B cell (primary cell): ENCODE data around the gene TLL1. TPM values are rescaled to one million over a fixed set of nuclear protein-coding genes. Genes with fewer than 3 reads are reported as not detected.

ENCODE experiments used
- ATAC-seq: fragments of 200-7000 bp; cut with Tn5 transposase; one replicate; pipeline ENCODE4 v1.10.0; 2021; ENCODE audit warnings: low read depth, mild to moderate bottlenecking, moderate number of reproducible peaks, moderate library complexity
- CTCF ChIA-PET: fragments of 350-600 bp; sonication (Branson Sonifier 250); formaldehyde crosslinking; loops from one replicate; lab custom pipeline; 2021; ENCODE audit warnings: antibody characterized with exemption, inconsistent platforms; lab: Charles Lee
- POLR2A ChIA-PET: fragments of 350-600 bp; sonication (Branson Sonifier 250); formaldehyde crosslinking; loops from one replicate; lab custom pipeline; 2021; ENCODE audit warnings: antibody characterized with exemption; lab: Charles Lee
- DNase-seq: peaks from one replicate; pipeline ENCODE4 v3.0.0; 2013
- H2AFZ ChIP-seq: 2 replicates; pipeline ENCODE4 v1.6.1; 2012; ENCODE audit warnings: mild to moderate bottlenecking, low read depth, low read length; ENCODE audit not compliant: insufficient read depth, poor library complexity, severe bottlenecking
- H3K27ac ChIP-seq, 2 donors: 1 replicate in 1 of 2; 2 replicates in 1 of 2; pipeline ENCODE4 v1.5.1; 2012 to 2013; ENCODE audit warnings: low read length in 2 of 2, mild to moderate bottlenecking in 2 of 2, moderate library complexity in 1 of 2
- H3K27me3 ChIP-seq, 4 experiments: fragments of 200-600 bp in 1 of 4; sonication (generic) in 1 of 4; replicated peaks in 1 of 4; 1 replicate in 2 of 4; 2 replicates in 2 of 4; pipeline versions ENCODE4 v1.6.1 to v1.7.0; 2013 to 2016; ENCODE audit warnings: low read length in 3 of 4, mild to moderate bottlenecking in 2 of 4, mixed read lengths in 1 of 4, moderate library complexity in 1 of 4; ENCODE audit not compliant: insufficient read depth in 4 of 4, control insufficient read depth in 3 of 4; ENCODE audit errors: control extremely low read depth in 1 of 4
- H3K36me3 ChIP-seq, 2 experiments: replicated peaks in 1 of 2; 1 replicate in 1 of 2; 2 replicates in 1 of 2; pipeline versions ENCODE4 v1.6.1 to v1.7.1; 2013; ENCODE audit warnings: low read length in 1 of 2; ENCODE audit not compliant: insufficient read depth in 2 of 2, control insufficient read depth in 1 of 2; ENCODE audit errors: control extremely low read depth in 1 of 2, extremely low read depth in 1 of 2
- H3K4me1 ChIP-seq, 2 donors: fragments of 200-600 bp in 1 of 2; sonication (generic) in 1 of 2; 1 replicate in 1 of 2; 2 replicates in 1 of 2; pipeline versions ENCODE4 v1.5.1 to v1.6.1; 2013 to 2017; ENCODE audit warnings: low read length in 2 of 2; ENCODE audit not compliant: control insufficient read depth in 2 of 2, insufficient read depth in 2 of 2
- H3K4me2 ChIP-seq: replicated peaks from 2 replicates; pipeline ENCODE3; 2012; ENCODE audit warnings: mild to moderate bottlenecking, low read depth, low read length; ENCODE audit not compliant: poor library complexity, severe bottlenecking
- H3K4me3 ChIP-seq, 5 experiments: fragments of 200-600 bp in 1 of 5; sonication (generic) in 1 of 5; 1 replicate in 3 of 5; 2 replicates in 2 of 5; pipeline versions ENCODE4 v1.5.1 to v1.7.0; 2011 to 2016; ENCODE audit warnings: low read length in 4 of 5, mild to moderate bottlenecking in 4 of 5, low read depth in 2 of 5, control low read depth in 1 of 5, moderate library complexity in 1 of 5; ENCODE audit not compliant: insufficient read depth in 1 of 5; ENCODE audit errors: control extremely low read depth in 1 of 5, extremely low read depth in 1 of 5
- H3K79me2 ChIP-seq: fragments of 200-600 bp; sonication (generic); one replicate; pipeline ENCODE4 v1.6.0; 2016; ENCODE audit warnings: low read length; ENCODE audit not compliant: control insufficient read depth, insufficient read depth
- H3K9ac ChIP-seq: fragments of 200-600 bp; sonication (generic); 2 replicates; pipeline ENCODE4 v1.6.1; 2017; ENCODE audit warnings: mild to moderate bottlenecking, low read length, moderate library complexity
- H3K9me3 ChIP-seq, 3 donors: one replicate each; pipeline versions ENCODE4 v1.6.1 to v1.7.1; 2013; ENCODE audit warnings: low read length in 2 of 3; ENCODE audit not compliant: control insufficient read depth in 2 of 3, insufficient read depth in 1 of 3; ENCODE audit errors: control extremely low read depth in 1 of 3
- H4K20me1 ChIP-seq: 2 replicates; pipeline ENCODE4 v1.6.0; 2012; ENCODE audit warnings: mild to moderate bottlenecking, low read length; ENCODE audit not compliant: insufficient read depth, control insufficient read depth, poor library complexity, severe bottlenecking
- H3K27ac Mint-ChIP-seq: one replicate; pipeline ENCODE4 v1.8.0; 2021; ENCODE audit warnings: mixed read lengths
- H3K27me3 Mint-ChIP-seq: one replicate; pipeline ENCODE4 v1.8.0; 2021; ENCODE audit warnings: mixed read lengths
- H3K4me1 Mint-ChIP-seq: one replicate; pipeline ENCODE4 v1.8.0; 2021; ENCODE audit warnings: mixed read lengths
- H3K4me3 Mint-ChIP-seq: one replicate; pipeline ENCODE4 v1.8.0; 2021; ENCODE audit warnings: mixed read lengths
- H3K9me3 Mint-ChIP-seq: one replicate; pipeline ENCODE4 v1.8.0; 2022; ENCODE audit warnings: mixed read lengths; ENCODE audit not compliant: insufficient read depth
- CTCF ChIP-seq: fragments of 200-600 bp; IDR thresholded peaks from one replicate; pipeline ENCODE4 v1.8.0; 2022; ENCODE audit warnings: antibody characterized with exemption, mild to moderate bottlenecking
- EZH2 ChIP-seq: IDR thresholded peaks from 2 replicates; pipeline ENCODE4 v1.6.1; 2012; ENCODE audit warnings: borderline replicate concordance, low read depth, mild to moderate bottlenecking, moderate library complexity, low read length; ENCODE audit not compliant: insufficient read depth, poor library complexity, severe bottlenecking
- WGBS: methylation state at CpG from one replicate; pipeline ENCODE4 v1.1.5; 2013; ENCODE audit warnings: missing lambda C conversion rate; ENCODE audit not compliant: insufficient coverage; 5-methylcytosine and 5-hydroxymethylcytosine counted together
- intact Hi-C: fragments of 100-400 bp; cut with micrococcal nuclease; formaldehyde crosslinking; loops from one replicate; pipeline ENCODE4 v1.10.0; 2022
- polyA plus RNA-seq: library from polyadenylated mRNA; depleted of rRNA; stranded (reverse); fragments of >200 nt; gene quantifications from 2 replicates; pipeline ENCODE4 v1.2.3, GENCODE V29; 2012
- total RNA-seq, 2 donors: library from RNA; stranded (reverse); fragments of 120-200 nt in 1 of 2; gene quantifications; 1 replicate in 1 of 2; 2 replicates in 1 of 2; pipeline versions ENCODE4 v1.2.3 to v1.2.4, GENCODE V29; 2013 to 2022

The TLL1 gene
- total and polyA plus RNA-seq, 2 donors (not counting 1 experiment from before 2014, with no cell fraction given): not detected

GRCh38 chr4:165874072-165874790 lies 1.2 kb downstream of the TLL1 start:
- TF ChIP-seq CTCF (no peak), EZH2 (no peak)
- ATAC-seq: no peak
- Histone ChIP-seq H3K36me3 (no peaks in the 10 kb centered on the region), H3K4me1 (peaks cover 0 to 4% of the 10 kb centered on the region in 2 donors), H3K4me3 (no peak overlapping the region), H3K27ac (no peak overlapping the region), H3K79me2 (no peaks in the 10 kb centered on the region), H3K27me3 (peaks cover 0 to 38% (median 21%) of the 10 kb centered on the region in 4 experiments), H2AFZ (peak overlapping the region; percentile 9), H3K4me2 (no peak overlapping the region), H3K9ac (no peak overlapping the region), H3K9me3 (peaks cover 0 to 4% (median 0%) of the 10 kb centered on the region in 3 donors), H4K20me1 (no peaks in the 10 kb centered on the region)
- Mint-ChIP-seq H3K9me3 (no peaks in the 10 kb centered on the region), H3K27ac (no peak overlapping the region), H3K4me3 (no peak overlapping the region), H3K27me3 (peaks cover 42% of the 10 kb centered on the region), H3K4me1 (peaks cover 10% of the 10 kb centered on the region)
- ChIA-PET POLR2A (no interaction called here), CTCF (no interaction called here)
- DNase-seq: no peak
- intact Hi-C loops: no loop called here
- WGBS: 4% methylated on average over 23 of the region's 27 CpGs

- WGBS: 12% methylated on average over 34 of the region's 38 CpGs
- no peaks in the 10 kb centered on the region for H3K79me2 ChIP-seq
- TF ChIP-seq CTCF (no peak), EZH2 (no peak)
- peaks cover 10% of the 10 kb centered on the region for H3K4me1 Mint-ChIP-seq
- no peak overlapping the region for H3K27ac Mint-ChIP-seq
- no peak for ATAC-seq
- POLR2A ChIA-PET: no interaction called here
- no peak for DNase-seq
- no peaks in the 10 kb centered on the region for H3K9me3 Mint-ChIP-seq
- peaks cover 0 to 4% (median 0%) of the 10 kb centered on the region in 3 donors for H3K9me3 ChIP-seq
- no peak overlapping the region for H2AFZ ChIP-seq
- no peak overlapping the region for H3K4me3 Mint-ChIP-seq
- intact Hi-C loops: no loop called here
- H3K27ac ChIP-seq: no peak overlapping the region
- H3K27me3 Mint-ChIP-seq: peaks cover 42% of the 10 kb centered on the region
- no peak overlapping the region for H3K4me2 ChIP-seq
- peaks cover 0 to 4% of the 10 kb centered on the region in 2 donors for H3K4me1 ChIP-seq
- no peak overlapping the region for H3K9ac ChIP-seq
- no peaks in the 10 kb centered on the region for H3K36me3 ChIP-seq
- H4K20me1 ChIP-seq: no peaks in the 10 kb centered on the region
- CTCF ChIA-PET: no interaction called here
- peaks cover 0 to 38% (median 21%) of the 10 kb centered on the region in 4 experiments for H3K27me3 ChIP-seq
- H3K4me3 ChIP-seq: no peak overlapping the region
These were observed 1.8 kb downstream of the TLL1 start for GRCh38 chr4:165874791-165875371.
